Brain microvascular endothelial cell (primary cell): ENCODE results near the gene BTBD9.

Source experiments
- DNase-seq: peaks from one replicate; pipeline ENCODE4 v3.0.0-alpha.2; 2020
- H3K27ac ChIP-seq: fragments of 250-450 bp; sonication (Bioruptor Pico); 2 replicates; pipeline ENCODE4 v1.5.1; 2020; ENCODE audit warnings: mild to moderate bottlenecking, moderate library complexity
- H3K27me3 ChIP-seq: fragments of 250-450 bp; sonication (Bioruptor Pico); replicated peaks from 2 replicates; pipeline ENCODE4 v1.5.1; 2020; ENCODE audit warnings: mild to moderate bottlenecking
- H3K36me3 ChIP-seq: fragments of 250-450 bp; sonication (Bioruptor Pico); replicated peaks from 2 replicates; pipeline ENCODE4 v1.5.1; 2020; ENCODE audit warnings: mild to moderate bottlenecking
- H3K4me3 ChIP-seq: 2 replicates; pipeline ENCODE4 v1.5.1; 2011; ENCODE audit warnings: low read depth, mild to moderate bottlenecking, control low read depth, low read length, moderate library complexity
- in situ Hi-C: cut with HindIII; loops from 2 replicates; pipeline ENCODE4 v1.10.0; 2017; ENCODE audit warnings: low sequenced_read_pairs, low pct_ligation_motif_present
- TF ChIP-seq, protein P1 (sequence below): IDR thresholded peaks from 2 replicates; pipeline ENCODE4 v1.5.1; 2011; ENCODE audit warnings: low read depth, mild to moderate bottlenecking, moderate library complexity, low read length, control low read depth, inconsistent platforms; ENCODE audit errors: missing control alignments

Gene BTBD9

DNA sequence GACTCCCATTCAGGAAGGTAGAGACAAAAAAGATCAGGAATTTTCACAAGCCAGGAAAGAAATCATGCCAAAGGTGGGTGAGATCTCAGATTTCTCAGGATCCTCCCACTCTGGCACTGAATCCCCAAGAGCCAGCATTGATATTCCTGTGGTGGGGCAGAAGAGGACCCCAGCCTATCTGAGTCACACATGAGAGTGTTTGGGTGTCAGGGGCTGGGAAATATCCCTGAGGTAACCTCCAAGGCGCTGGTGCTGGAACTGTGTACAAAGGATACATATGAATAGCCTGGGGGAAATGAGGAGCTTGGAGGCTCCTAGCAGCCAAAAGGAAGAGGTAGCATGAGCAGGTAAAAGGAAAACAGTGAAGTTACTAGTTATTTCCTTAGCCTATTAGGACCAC lies 369.4 kb downstream of the BTBD9 start:
- H3K27me3 ChIP-seq = no peaks in the 10 kb centered on the region
- in situ Hi-C loops = no loop called here
- no peaks in the 10 kb centered on the region for H3K36me3 ChIP-seq
- H3K27ac ChIP-seq = no peak overlapping the region
- no peak overlapping the region for H3K4me3 ChIP-seq
- DNase-seq = no peak
- TF ChIP-seq, protein P1, sequence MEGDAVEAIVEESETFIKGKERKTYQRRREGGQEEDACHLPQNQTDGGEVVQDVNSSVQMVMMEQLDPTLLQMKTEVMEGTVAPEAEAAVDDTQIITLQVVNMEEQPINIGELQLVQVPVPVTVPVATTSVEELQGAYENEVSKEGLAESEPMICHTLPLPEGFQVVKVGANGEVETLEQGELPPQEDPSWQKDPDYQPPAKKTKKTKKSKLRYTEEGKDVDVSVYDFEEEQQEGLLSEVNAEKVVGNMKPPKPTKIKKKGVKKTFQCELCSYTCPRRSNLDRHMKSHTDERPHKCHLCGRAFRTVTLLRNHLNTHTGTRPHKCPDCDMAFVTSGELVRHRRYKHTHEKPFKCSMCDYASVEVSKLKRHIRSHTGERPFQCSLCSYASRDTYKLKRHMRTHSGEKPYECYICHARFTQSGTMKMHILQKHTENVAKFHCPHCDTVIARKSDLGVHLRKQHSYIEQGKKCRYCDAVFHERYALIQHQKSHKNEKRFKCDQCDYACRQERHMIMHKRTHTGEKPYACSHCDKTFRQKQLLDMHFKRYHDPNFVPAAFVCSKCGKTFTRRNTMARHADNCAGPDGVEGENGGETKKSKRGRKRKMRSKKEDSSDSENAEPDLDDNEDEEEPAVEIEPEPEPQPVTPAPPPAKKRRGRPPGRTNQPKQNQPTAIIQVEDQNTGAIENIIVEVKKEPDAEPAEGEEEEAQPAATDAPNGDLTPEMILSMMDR = no peak

DNA sequence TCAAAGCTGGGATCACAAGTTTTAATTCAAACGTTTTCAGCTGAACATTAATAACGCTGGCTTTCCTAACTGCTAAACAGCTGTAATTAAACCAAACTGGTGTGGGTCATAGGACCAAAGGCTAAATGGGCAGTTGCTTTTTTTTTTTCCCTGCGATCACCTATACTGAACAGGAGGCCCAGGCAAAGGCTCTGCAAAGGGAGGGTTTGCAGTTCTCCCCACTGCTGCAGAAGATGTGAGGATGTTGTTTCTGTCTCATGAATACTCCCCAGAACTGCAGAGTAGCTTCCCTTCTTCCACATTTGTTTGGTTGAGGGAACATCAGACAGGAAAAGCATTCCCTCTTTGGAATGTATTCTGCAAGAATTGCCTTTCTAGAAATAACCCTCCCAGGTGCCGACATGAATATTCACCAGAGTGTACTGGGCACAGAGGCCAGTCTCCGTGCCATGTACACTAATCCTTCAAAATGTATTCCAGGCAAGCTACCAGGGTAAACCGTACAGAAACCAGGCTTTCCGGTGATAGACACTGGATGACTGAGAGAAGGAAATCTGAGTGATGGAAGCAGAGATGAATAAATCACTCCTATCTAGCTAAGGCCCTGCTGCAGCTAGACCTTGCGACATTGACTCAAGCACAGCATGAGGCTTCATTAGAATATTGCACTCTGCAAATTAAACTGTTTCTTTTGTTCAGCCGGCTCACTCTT lies 370.1 kb downstream of the BTBD9 start:
- Histone ChIP-seq H3K27ac (no peak overlapping the region), H3K36me3 (no peaks in the 10 kb centered on the region), H3K4me3 (no peak overlapping the region), H3K27me3 (no peaks in the 10 kb centered on the region)
- in situ Hi-C loops = no loop called here
- no peak for DNase-seq
- TF ChIP-seq, protein P1 = no peak

DNA sequence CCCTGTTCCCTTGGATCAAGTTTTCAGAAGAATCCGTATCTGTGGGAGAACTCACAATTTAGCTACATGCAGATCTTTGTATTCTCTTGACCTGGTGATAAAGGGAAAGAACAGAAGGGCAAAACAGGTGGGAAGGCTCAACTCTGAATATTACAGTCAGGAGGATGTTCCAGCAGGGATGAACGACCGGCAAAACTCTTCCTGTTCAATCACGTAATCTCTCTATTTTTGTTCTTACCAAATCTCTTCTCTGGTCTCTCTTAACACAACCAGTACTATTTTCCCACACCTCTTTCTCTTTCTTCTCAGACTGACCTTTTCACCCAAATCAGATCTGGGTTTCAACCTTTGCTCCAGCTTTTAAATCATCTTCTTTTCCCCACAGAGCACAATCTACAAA lies 371.4 kb downstream of the BTBD9 start:
- Histone ChIP-seq H3K36me3 (no peaks in the 10 kb centered on the region), H3K4me3 (no peak overlapping the region), H3K27ac (no peak overlapping the region), H3K27me3 (no peaks in the 10 kb centered on the region)
- in situ Hi-C loops = no loop called here
- DNase-seq = no peak
- TF ChIP-seq, protein P1 = no peak

DNA sequence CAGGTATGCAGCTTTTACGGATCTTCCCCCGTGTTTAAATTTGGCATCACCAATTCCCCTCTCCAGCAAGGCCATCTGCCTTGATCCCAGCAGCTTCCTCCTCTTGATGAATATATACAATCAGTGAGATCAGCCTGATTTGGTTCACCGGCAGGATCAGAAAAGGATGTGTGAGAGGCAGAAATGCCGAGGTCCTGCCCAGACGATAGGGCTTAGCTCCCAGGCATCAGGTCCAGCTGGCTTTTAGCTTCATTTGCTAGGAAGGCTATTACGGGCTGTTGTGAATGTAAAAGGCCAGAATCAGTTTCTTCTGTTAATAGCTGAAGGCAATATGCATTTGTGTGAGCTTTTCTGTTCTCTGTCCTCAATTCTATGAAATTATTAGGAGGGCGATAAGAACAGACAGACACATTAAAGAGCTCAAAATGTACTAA lies 372.8 kb downstream of the BTBD9 start:
- no peak overlapping the region for H3K27ac ChIP-seq
- H3K36me3 ChIP-seq = no peaks in the 10 kb centered on the region
- in situ Hi-C loops = no loop called here
- H3K4me3 ChIP-seq = no peak overlapping the region
- no peak for DNase-seq
- no peaks in the 10 kb centered on the region for H3K27me3 ChIP-seq
- TF ChIP-seq, protein P1 = no peak

DNA sequence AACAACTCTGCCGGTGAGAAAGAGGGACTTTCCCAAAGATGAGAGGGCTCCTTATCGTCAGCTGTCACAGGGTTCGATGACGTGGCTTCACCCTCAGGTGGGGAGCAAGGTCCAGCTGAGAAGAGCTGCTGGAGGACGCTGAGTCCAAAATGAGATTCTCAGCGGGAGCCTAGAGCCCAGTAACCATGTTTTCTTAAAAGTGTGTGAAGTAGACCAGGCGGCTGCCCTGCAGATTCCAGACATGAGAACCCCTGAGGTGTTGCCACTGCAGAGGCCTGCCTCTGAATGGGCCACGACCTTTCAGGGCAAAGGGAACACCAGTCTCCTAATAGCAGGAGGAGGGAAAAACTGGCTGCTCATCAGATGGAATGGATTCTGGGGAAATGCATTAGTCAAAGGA lies 375.1 kb downstream of the BTBD9 start:
- DNase-seq = peak; percentile 76
- no peaks in the 10 kb centered on the region for H3K27me3 ChIP-seq
- no peaks in the 10 kb centered on the region for H3K36me3 ChIP-seq
- TF ChIP-seq, protein P1 = no peak
- peak overlapping the region; percentile 97 for H3K27ac ChIP-seq
- in situ Hi-C loops = no loop called here
- H3K4me3 ChIP-seq = no peak overlapping the region

DNA sequence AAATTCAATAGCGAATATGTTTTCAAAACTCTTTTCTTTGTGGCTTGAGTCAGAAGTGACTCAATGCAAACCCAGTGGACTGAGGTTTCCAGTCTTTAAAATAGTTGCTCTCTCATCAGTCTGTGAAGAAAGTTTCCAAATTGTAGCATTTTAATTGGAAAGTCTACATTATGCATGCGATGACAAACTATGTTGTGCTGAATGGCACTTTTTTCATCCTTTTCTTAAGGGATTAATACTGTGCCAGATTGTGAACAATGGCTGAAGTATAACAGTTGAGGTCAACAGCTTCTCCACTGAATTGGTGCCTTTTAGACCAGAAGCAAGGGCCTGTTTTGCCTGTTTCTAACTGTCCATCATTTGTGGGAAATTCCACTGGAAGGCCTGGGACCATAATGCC lies 377.1 kb downstream of the BTBD9 start:
- Histone ChIP-seq H3K36me3 (no peaks in the 10 kb centered on the region), H3K27me3 (no peaks in the 10 kb centered on the region), H3K27ac (peak overlapping the region; percentile 97), H3K4me3 (no peak overlapping the region)
- peak; percentile 49 for DNase-seq
- TF ChIP-seq, protein P1 = no peak
- in situ Hi-C loops = no loop called here
